Neural cell (in vitro differentiated cells): ENCODE measurements around the gene LY6G5B. TPM values are rescaled to one million over a fixed set of nuclear protein-coding genes. Genes with fewer than 3 reads are reported as not detected.
A peak's percentile ranks its signal among the peaks of the same experiment; 100 is the strongest.

Source experiments
- H2AFZ ChIP-seq: fragments of 200-600, 300-800 bp; sonication (generic), shearing (Covaris generic); 2 replicates; pipeline ENCODE4 v1.6.0; 2014; ENCODE audit warnings: low read depth, mild to moderate bottlenecking, antibody characterized with exemption, low read length, moderate library complexity
- H3F3A ChIP-seq: fragments of 200-600 bp; shearing (Covaris generic); 2 replicates; pipeline ENCODE4 v1.6.1; 2016; ENCODE audit warnings: mild to moderate bottlenecking, moderate library complexity, mixed read lengths, antibody characterized with exemption, low read length; ENCODE audit not compliant: insufficient read depth, poor library complexity, severe bottlenecking
- H3K27ac ChIP-seq: fragments of 200-600, 300-800 bp; sonication (generic), shearing (Covaris generic); 2 replicates; pipeline ENCODE4 v1.5.1; 2014; ENCODE audit warnings: mild to moderate bottlenecking, low read length, moderate library complexity
- H3K27me3 ChIP-seq: fragments of 300-800, 200-600 bp; sonication (generic), shearing (Covaris generic); 2 replicates; pipeline ENCODE4 v1.6.0; 2014; ENCODE audit warnings: mild to moderate bottlenecking, low read depth, low read length, moderate library complexity; ENCODE audit not compliant: insufficient read depth
- H3K36me3 ChIP-seq: fragments of 300-800, 200-600 bp; sonication (generic), shearing (Covaris generic); 2 replicates; pipeline ENCODE4 v1.5.1; 2014; ENCODE audit warnings: mild to moderate bottlenecking, antibody characterized with exemption, low read length, moderate library complexity; ENCODE audit not compliant: insufficient read depth
- H3K4me2 ChIP-seq: fragments of 300-800, 200-600 bp; sonication (generic), shearing (Covaris generic); 2 replicates; pipeline ENCODE4 v1.6.0; 2014; ENCODE audit warnings: mild to moderate bottlenecking, low read length
- H3K4me3 ChIP-seq: fragments of 300-800, 200-600 bp; sonication (generic), shearing (Covaris generic); 2 replicates; pipeline ENCODE4 v1.5.1; 2014; ENCODE audit warnings: mild to moderate bottlenecking, low read length, moderate library complexity
- H3K79me2 ChIP-seq: fragments of 200-600 bp; shearing (Covaris generic); replicated peaks from 2 replicates; pipeline ENCODE4 v1.6.0; 2014; ENCODE audit warnings: mild to moderate bottlenecking, low read length, moderate library complexity; ENCODE audit not compliant: insufficient read depth
- H3K9ac ChIP-seq: fragments of 300-800, 200-600 bp; sonication (generic), shearing (Covaris generic); 2 replicates; pipeline ENCODE4 v1.6.1; 2016; ENCODE audit warnings: mild to moderate bottlenecking, low read length, mixed read lengths
- H3K9me2 ChIP-seq: fragments of 200-600 bp; shearing (Covaris generic); 2 replicates; pipeline ENCODE4 v1.6.1; 2016; ENCODE audit warnings: mild to moderate bottlenecking, low read length, mixed read lengths; ENCODE audit not compliant: insufficient read depth
- H3K9me3 ChIP-seq: fragments of 200-600, 300-800 bp; sonication (generic), shearing (Covaris generic); 2 replicates; pipeline ENCODE4 v1.6.1; 2016; ENCODE audit warnings: mild to moderate bottlenecking, mixed run types, low read length, moderate library complexity, mixed read lengths
- H4K20me1 ChIP-seq: fragments of 200-600 bp; shearing (Covaris generic); 2 replicates; pipeline ENCODE4 v1.6.1; 2016; ENCODE audit warnings: mild to moderate bottlenecking, mixed run types; ENCODE audit not compliant: insufficient read depth
- EP300 ChIP-seq: fragments of 450-650 bp; conservative IDR thresholded peaks from 2 replicates; pipeline ENCODE4 v1.6.1; 2014; ENCODE audit warnings: antibody characterized with exemption, mild to moderate bottlenecking, moderate library complexity; ENCODE audit not compliant: poor library complexity, severe bottlenecking
- EZH2 ChIP-seq: fragments of 200-600, 300-800 bp; shearing (Covaris generic), sonication (generic); IDR thresholded peaks from 2 replicates; pipeline ENCODE4 v1.6.1; 2014; ENCODE audit warnings: antibody characterized with exemption, low read length, borderline replicate concordance, mild to moderate bottlenecking; ENCODE audit not compliant: insufficient read depth, poor library complexity, severe bottlenecking
- MXI1 ChIP-seq: fragments of 450-650 bp; conservative IDR thresholded peaks from 2 replicates; pipeline ENCODE4 v1.6.1; 2014; ENCODE audit warnings: antibody characterized with exemption, mild to moderate bottlenecking; ENCODE audit not compliant: poor library complexity, severe bottlenecking
- POLR2AphosphoS5 ChIP-seq: IDR thresholded peaks from 2 replicates; pipeline ENCODE4 v1.6.1; 2012
- RAD21 ChIP-seq: fragments of 450-650 bp; conservative IDR thresholded peaks from 2 replicates; pipeline ENCODE4 v1.6.1; 2014; ENCODE audit warnings: antibody characterized with exemption, mild to moderate bottlenecking, moderate library complexity
- SMC3 ChIP-seq: fragments of 450-650 bp; conservative IDR thresholded peaks from 2 replicates; pipeline ENCODE4 v1.6.1; 2014; ENCODE audit warnings: antibody characterized with exemption, mild to moderate bottlenecking, moderate library complexity; ENCODE audit not compliant: poor library complexity
- TAF1 ChIP-seq: IDR thresholded peaks from 2 replicates; pipeline ENCODE4 v1.6.1; 2012; ENCODE audit warnings: low read depth
- polyA plus RNA-seq: library from polyadenylated mRNA; depleted of rRNA; stranded (reverse); fragments of >200 nt; gene quantifications from 2 replicates; pipeline ENCODE4 v1.2.3, GENCODE V29; 2014
- TF ChIP-seq, protein P1 (sequence below): IDR thresholded peaks from 2 replicates; pipeline ENCODE4 v1.6.1; 2012; ENCODE audit warnings: borderline replicate concordance
- TF ChIP-seq, protein P2 (sequence below): fragments of 450-650 bp; IDR thresholded peaks from 2 replicates; pipeline ENCODE4 v1.5.1; 2014; ENCODE audit warnings: antibody characterized with exemption, mild to moderate bottlenecking, moderate library complexity; ENCODE audit not compliant: poor library complexity, severe bottlenecking

Gene LY6G5B
- polyA plus RNA-seq, 1 donor from 2014 or later, result 4.0 TPM

DNA sequence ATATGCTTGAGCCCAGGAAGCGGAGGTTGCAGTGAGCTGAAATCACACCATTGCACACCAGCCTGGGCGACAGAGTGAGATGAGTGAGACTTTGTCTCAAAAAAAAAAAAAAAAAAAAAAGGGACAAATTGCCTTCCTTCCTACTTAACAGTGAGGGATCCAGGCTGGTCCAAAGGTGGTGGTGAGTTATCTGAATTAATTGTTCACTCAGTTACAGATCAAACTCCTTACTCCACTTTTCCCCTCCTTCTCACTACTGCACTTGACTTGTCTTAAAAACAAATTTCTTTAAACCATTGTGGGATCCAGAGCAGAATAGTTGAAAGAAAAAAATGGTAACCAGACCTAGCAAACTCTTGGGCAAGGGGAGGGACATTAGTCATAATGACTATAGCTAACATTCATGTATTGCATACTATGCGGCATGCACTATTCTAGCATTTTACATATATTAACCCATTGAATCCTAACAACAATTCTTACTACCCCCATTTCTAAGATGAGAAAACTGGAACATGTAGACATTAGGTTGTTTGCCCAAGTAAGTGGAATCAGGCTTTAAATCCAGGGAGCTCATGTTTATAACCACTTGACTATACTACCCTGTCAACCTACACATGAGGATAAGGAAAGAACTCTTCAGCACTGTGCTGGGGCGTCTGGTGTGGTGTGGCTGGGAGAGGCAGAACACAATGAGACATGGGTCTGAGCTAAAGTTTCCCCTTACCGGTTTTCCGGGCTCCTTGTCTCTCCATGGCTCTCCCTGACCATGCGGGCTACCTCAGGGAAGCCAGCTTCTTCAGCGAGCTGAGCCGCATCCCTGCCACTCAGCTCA, 6.4 kb upstream of the LY6G5B start:
- Histone ChIP-seq H3K36me3 (no peaks in the 10 kb centered on the region), H3K79me2 (peaks cover 50% of the 10 kb centered on the region), H3K9me3 (no peaks in the 10 kb centered on the region), H3K9me2 (no peaks in the 10 kb centered on the region), H2AFZ (no peak overlapping the region), H3F3A (no peaks in the 10 kb centered on the region), H3K27me3 (no peaks in the 10 kb centered on the region), H3K9ac (peak overlapping the region; percentile 81), H3K4me3 (peak overlapping the region; percentile 88), H4K20me1 (no peaks in the 10 kb centered on the region), H3K27ac (no peak overlapping the region), H3K4me2 (peak overlapping the region; percentile 68)
- TF ChIP-seq TAF1 (no peak), MXI1 (no peak), EP300 (no peak), SMC3 (no peak), RAD21 (no peak), EZH2 (no peak), POLR2AphosphoS5 (no peak)
- TF ChIP-seq, protein P1, sequence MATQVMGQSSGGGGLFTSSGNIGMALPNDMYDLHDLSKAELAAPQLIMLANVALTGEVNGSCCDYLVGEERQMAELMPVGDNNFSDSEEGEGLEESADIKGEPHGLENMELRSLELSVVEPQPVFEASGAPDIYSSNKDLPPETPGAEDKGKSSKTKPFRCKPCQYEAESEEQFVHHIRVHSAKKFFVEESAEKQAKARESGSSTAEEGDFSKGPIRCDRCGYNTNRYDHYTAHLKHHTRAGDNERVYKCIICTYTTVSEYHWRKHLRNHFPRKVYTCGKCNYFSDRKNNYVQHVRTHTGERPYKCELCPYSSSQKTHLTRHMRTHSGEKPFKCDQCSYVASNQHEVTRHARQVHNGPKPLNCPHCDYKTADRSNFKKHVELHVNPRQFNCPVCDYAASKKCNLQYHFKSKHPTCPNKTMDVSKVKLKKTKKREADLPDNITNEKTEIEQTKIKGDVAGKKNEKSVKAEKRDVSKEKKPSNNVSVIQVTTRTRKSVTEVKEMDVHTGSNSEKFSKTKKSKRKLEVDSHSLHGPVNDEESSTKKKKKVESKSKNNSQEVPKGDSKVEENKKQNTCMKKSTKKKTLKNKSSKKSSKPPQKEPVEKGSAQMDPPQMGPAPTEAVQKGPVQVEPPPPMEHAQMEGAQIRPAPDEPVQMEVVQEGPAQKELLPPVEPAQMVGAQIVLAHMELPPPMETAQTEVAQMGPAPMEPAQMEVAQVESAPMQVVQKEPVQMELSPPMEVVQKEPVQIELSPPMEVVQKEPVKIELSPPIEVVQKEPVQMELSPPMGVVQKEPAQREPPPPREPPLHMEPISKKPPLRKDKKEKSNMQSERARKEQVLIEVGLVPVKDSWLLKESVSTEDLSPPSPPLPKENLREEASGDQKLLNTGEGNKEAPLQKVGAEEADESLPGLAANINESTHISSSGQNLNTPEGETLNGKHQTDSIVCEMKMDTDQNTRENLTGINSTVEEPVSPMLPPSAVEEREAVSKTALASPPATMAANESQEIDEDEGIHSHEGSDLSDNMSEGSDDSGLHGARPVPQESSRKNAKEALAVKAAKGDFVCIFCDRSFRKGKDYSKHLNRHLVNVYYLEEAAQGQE, result no peak
- TF ChIP-seq, protein P2, sequence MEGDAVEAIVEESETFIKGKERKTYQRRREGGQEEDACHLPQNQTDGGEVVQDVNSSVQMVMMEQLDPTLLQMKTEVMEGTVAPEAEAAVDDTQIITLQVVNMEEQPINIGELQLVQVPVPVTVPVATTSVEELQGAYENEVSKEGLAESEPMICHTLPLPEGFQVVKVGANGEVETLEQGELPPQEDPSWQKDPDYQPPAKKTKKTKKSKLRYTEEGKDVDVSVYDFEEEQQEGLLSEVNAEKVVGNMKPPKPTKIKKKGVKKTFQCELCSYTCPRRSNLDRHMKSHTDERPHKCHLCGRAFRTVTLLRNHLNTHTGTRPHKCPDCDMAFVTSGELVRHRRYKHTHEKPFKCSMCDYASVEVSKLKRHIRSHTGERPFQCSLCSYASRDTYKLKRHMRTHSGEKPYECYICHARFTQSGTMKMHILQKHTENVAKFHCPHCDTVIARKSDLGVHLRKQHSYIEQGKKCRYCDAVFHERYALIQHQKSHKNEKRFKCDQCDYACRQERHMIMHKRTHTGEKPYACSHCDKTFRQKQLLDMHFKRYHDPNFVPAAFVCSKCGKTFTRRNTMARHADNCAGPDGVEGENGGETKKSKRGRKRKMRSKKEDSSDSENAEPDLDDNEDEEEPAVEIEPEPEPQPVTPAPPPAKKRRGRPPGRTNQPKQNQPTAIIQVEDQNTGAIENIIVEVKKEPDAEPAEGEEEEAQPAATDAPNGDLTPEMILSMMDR, result no peak

DNA sequence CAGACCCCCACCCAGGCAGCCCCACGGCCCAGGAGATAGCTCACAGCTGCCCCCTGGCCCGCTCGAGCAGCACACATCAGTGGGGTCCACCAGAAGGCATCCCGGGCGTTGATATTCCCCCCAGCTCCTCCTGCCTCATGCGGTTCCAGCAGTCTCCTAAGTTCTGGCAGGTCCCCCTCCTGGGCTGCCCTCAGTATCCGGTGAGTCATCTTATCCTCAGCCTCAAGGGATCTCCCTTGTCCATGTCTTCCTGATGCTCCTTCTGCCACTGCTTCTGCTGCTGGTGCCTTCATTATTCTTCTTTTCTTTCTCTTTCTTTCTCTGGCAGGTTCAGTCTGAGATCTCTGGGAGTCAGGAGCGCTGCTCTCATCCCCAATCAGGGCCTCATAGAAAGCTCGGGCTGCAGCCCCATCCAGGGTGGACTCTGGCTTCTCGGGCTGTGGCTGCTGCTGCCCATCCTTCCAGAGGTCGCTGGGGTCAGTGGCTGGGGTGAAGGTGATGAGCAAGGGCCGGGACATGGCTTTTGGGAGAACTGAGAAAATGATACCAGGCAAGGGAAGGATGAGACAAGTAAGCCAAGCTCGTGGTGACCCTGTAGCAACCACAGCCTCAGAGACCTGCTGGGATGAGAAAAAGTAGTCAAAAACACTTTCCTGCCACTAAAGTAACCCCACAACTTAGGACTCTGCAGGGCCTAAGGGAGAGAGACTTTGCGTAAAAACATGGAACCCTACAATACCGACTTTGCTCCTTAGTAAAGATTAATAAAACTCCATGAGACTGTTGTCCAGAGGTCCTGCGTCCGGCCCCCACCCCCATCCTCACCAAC, 5.6 kb upstream of the LY6G5B start:
- peaks cover 49% of the 10 kb centered on the region for H3K79me2 ChIP-seq
- peak overlapping the region; percentile 88 for H3K4me3 ChIP-seq
- peak overlapping the region; percentile 81 for H3K9ac ChIP-seq
- H3K36me3 ChIP-seq, result no peaks in the 10 kb centered on the region
- no peaks in the 10 kb centered on the region for H3K27me3 ChIP-seq
- peak overlapping the region; percentile 85 for H3K27ac ChIP-seq
- no peaks in the 10 kb centered on the region for H4K20me1 ChIP-seq
- TF ChIP-seq EP300, result no peak
- TF ChIP-seq, protein P1, result no peak
- no peak for TF ChIP-seq SMC3
- TF ChIP-seq EZH2, result no peak
- TF ChIP-seq RAD21, result no peak
- TF ChIP-seq MXI1, result no peak
- TF ChIP-seq TAF1, result no peak
- TF ChIP-seq, protein P2, result no peak
- TF ChIP-seq POLR2AphosphoS5, result no peak
- no peaks in the 10 kb centered on the region for H3K9me2 ChIP-seq
- H2AFZ ChIP-seq, result peak overlapping the region; percentile 47
- no peaks in the 10 kb centered on the region for H3K9me3 ChIP-seq
- no peaks in the 10 kb centered on the region for H3F3A ChIP-seq
- peak overlapping the region; percentile 68 for H3K4me2 ChIP-seq
